ENCODE data around the gene TENT5A.

Gene TENT5A

GRCh38 chr6:81771097-81771496 lies 18.6 kb upstream of the TENT5A start:
- DNase-seq (ENCODE audit: low spot score): no peak

GRCh38 chr6:81770381-81770780 lies 17.9 kb upstream of the TENT5A start:
- DNase-seq (ENCODE audit: low spot score): no peak

- DNase-seq (ENCODE audit: low spot score): no peak
Observed at GRCh38 chr6:81769824-81770223, 17.3 kb upstream of the TENT5A start.

GRCh38 chr6:81768150-81768942 lies 15.9 kb upstream of the TENT5A start:
- no peak for DNase-seq (ENCODE audit: low spot score)

GRCh38 chr6:81767163-81767891 lies 14.8 kb upstream of the TENT5A start:
- no peak for DNase-seq (ENCODE audit: low spot score)

- DNase-seq (ENCODE audit: low spot score): peak; percentile 22
Observed at GRCh38 chr6:81766482-81767069, 14.1 kb upstream of the TENT5A start.

GRCh38 chr6:81764531-81764930 lies 12.1 kb upstream of the TENT5A start:
- no peak for DNase-seq (ENCODE audit: low spot score)

- DNase-seq (ENCODE audit: low spot score): no peak
Observed at GRCh38 chr6:81763968-81764367, 11.5 kb upstream of the TENT5A start.

- DNase-seq (ENCODE audit: low spot score): no peak
Observed at GRCh38 chr6:81763051-81763450, 10.6 kb upstream of the TENT5A start.

GRCh38 chr6:81762606-81763005 lies 10.1 kb upstream of the TENT5A start:
- DNase-seq (ENCODE audit: low spot score): no peak

- DNase-seq (ENCODE audit: low spot score): no peak
Observed at GRCh38 chr6:81762132-81762531, 9.7 kb upstream of the TENT5A start.

- DNase-seq (ENCODE audit: low spot score): no peak
Observed at GRCh38 chr6:81761197-81761596, 8.7 kb upstream of the TENT5A start.

GRCh38 chr6:81759782-81760181 lies 7.3 kb upstream of the TENT5A start:
- no peak for DNase-seq (ENCODE audit: low spot score)

- no peak for DNase-seq (ENCODE audit: low spot score)
Observed at GRCh38 chr6:81758221-81758620, 5.7 kb upstream of the TENT5A start.

GRCh38 chr6:81756690-81757089 lies 4.2 kb upstream of the TENT5A start:
- DNase-seq (ENCODE audit: low spot score): no peak

GRCh38 chr6:81755551-81755950 lies 3.1 kb upstream of the TENT5A start:
- no peak for DNase-seq (ENCODE audit: low spot score)

- DNase-seq (ENCODE audit: low spot score): no peak
Observed at GRCh38 chr6:81754906-81755305, 2.4 kb upstream of the TENT5A start.

- peak; percentile 86 for DNase-seq (ENCODE audit: low spot score)
Observed at GRCh38 chr6:81753711-81754577, 1.5 kb upstream of the TENT5A start.

- DNase-seq (ENCODE audit: low spot score): peak; percentile 86
Observed at GRCh38 chr6:81752921-81753710, 635 bp upstream of the TENT5A start.

GRCh38 chr6:81751388-81752083 lies 945 bp downstream of the TENT5A start:
- peak; percentile 54 for DNase-seq (ENCODE audit: low spot score)
